ENCODE results near the gene FAM53C.
A peak's percentile ranks its signal among the peaks of the same experiment; 100 is the strongest.
"Not testable (repeated sequence)": the region's sequence is repeated elsewhere in the genome, so short reads cannot be mapped to it uniquely, and the experiment has no call there.

The FAM53C gene

DNA sequence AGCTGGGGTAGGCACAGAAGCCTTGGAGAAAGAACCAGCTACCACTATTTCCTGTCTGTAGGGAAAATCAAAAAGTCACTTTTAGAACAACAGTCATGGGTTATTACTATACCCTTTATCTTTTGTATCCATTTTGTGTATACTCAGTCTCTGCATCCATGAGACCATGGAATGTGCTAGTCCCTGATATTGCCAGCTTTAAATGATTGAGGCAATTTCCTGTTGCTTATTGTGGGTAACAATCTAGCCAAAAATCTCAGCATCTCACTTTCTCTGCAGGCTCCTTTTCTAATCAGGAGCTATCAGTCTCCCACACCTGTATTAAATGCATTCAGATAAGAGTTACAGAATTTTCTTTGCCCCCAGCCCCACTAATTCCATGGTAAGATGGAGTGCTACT, 13.5 kb downstream of the FAM53C start:
- no peak for DNase-seq

DNA sequence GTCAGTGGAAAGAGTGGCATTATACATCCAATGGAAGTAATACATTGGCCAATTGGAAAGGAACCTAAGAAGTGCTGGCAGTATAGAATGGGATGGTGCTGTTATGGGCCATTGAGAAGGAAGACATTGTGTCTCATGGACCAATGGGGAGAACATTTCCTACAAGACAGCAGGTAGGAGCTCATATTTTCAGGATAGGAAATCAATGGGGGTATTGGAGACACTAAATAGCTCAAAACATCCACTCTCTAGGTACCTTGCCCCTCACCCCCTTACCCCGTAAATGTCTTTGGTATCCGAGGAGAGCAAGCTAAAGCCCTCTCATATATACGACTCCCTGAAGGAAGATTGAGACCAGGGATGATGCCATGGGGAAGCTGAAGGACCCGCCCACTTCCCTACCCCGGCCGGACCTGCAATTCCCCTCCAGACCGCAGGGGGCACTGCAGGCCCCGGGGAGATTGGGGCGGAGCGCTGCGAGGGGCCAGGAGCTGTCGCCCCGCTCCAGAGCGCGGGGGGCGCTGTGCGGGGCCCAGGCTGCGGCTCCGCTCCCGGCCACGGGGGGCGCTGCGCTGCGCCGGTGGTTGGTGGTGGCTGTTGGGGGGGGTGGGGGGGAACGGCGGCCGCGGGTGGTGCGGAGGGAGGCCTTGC, 14.1 kb downstream of the FAM53C start, which contains the start of gene KDM3B:
Gene KDM3B (plus strand): TSS at position 615 of the 651 bp plus-strand sequence. CDS start 111 bp downstream, outside the sequence.
- DNase-seq, result peak; percentile 94

DNA sequence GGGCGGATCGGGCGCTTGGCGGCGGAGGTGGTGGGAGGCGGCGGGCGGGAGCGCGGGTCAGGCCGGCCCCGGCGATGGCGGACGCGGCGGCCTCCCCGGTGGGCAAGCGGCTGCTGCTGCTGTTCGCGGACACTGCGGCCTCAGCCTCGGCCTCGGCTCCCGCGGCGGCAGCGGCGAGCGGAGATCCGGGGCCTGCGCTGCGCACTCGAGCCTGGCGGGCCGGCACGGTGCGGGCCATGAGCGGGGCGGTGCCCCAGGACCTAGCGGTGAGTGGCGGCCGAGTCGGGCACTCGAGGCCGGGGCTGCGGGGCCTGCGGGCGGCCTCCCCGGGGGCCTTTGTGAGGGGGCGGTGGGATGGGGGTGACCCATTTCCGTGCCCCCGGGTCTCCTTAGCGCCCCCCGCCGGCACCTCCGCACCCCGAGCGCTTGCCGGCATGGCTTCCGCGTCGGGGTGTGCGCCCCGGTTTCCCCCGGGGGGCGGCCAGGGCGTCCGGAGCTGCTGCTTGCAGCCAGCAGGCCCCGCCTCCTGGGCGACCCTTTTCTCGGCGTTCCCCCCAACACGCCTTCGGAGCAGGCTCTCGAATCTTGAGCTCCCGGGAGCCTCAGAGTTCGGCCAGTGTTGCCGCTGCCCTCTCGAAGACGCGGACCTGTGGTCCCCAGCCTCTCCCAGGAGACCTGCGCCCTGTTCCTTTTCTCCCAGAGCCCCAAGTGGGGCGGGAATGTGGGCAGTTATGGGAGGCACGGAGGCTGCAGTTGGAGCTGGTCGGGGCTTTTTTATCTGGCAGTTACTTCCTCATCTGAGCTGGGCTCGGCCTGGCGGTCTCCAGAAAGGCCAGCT, 14.9 kb downstream of the FAM53C start:
- DNase-seq, result peak; percentile 84

DNA sequence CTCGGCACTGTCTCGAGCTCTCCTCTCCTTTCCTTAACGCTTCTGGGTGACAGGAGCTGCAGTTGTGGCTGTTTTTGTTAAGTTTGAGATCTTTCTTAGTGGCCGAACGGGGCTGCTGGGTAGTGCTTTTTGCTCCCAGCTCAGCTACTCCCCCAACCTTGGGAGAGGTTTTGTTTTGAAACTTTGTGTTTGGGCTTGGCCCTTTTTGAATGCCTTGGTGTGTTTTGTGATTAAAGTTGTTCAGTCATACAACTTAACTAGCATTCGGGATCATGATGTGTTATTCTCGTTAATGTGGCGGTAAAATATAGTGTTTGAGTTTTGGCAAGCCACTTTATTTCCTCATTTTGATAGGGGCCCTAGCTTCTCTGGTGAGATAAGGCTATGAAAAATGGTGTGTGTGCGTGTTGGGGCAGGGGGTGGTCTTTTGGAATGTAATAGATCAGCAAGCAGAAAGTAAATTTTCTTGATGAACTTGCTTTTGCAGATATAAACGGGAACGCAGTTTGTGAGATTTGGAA, 15.6 kb downstream of the FAM53C start:
- no peak for DNase-seq

DNA sequence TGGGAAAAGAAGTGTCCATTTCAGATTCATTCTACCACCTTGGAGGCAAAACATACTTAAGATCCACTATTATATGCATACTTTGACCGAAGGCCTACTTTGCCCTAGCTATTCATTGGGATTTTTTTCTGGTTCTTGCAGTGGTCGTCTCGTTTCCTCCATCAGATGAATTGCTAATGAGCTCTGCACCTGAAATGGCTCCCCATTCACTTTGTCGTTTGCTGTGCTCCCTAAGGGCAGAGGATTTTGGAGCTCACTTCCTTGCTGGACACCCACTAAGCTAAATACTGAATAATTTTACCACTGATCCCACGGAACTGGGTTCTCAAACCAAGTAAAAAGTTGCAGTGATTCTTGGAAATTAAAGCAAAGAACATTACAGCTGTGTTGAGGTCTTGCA, 16.3 kb downstream of the FAM53C start:
- DNase-seq, result no peak

DNA sequence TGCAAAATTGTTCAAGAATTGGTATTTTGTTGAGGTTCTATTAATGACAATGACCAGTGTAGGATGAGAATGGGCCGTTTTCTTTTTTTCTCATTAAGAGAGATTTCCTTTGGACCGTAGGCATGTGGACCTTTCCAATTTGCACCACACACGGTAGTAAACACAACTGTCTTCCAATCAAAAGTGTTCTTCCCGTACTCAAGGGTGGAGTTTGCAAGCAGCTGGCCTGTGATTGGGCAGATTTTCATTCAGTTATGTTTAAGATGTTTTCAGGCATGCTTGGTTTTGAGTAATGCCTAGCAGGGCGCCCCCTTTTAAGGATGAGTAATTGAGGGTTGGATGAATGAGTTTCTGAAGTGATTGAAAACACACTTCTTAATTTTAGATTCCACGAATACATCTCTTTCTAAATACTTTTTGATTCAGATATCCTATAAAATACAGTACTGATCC, 16.9 kb downstream of the FAM53C start:
- no peak for DNase-seq

DNA sequence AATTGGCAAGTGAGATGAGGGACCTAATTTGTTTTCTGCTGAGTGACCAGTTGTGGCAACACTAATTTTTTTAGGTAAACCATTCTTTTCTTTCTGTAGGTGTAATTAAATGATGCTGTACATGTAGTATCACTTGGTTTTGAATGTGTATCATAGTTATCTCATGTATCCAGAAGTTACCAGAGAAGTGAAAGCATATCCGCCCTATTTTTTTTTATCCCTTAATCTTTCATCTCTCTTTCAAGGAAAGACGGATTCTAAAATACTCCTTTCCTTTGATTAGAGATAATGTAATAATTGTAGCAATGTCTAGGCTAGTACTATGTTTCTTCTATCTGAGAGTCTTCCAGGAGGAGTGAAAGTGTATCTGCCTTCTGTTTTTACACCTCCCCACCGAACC, 21.6 kb downstream of the FAM53C start:
- no peak for DNase-seq

DNA sequence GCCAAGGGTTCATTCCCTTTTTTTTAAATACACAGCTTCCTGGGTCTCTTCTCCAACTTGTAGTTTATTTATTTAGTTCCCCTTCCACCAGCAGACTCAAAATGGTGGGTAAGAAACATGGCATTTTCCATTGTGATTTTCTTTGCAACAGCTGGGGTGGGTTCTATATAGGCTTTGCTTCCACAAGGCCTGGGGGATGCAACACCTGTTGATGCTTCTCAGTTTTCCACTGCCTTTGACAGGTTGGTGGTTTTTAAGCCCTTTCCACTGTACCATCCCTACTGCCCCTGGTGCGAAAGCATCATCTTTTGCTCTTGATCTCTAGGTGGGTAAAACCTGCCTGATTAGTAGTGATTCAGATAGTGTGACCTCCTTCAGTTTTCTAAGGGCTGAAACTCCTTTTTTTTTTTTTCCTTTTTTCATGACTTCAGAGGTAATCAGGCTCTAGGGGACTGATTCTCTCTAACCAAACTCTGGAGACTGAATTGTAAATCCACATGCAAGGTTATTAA, 22.9 kb downstream of the FAM53C start:
- DNase-seq, result no peak

DNA sequence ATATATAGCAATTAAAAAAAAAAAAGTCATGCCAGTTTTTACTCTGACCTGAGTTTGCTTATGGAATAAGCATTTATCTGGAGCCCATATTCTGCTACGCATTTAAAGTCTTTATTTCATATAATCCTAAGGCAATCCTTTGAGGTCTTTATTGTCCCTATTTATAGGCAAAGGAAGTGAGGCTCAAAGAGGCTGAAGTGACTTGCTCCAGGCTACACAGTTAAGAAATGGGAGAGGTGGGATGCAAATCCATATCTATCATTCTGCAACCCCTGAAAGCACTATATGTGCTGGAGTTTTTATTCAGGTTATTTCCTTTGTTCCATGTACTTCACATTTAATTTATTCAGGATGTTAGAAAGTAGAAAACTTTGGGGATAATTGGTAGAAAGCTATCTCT, 26.5 kb downstream of the FAM53C start:
- no peak for DNase-seq

DNA sequence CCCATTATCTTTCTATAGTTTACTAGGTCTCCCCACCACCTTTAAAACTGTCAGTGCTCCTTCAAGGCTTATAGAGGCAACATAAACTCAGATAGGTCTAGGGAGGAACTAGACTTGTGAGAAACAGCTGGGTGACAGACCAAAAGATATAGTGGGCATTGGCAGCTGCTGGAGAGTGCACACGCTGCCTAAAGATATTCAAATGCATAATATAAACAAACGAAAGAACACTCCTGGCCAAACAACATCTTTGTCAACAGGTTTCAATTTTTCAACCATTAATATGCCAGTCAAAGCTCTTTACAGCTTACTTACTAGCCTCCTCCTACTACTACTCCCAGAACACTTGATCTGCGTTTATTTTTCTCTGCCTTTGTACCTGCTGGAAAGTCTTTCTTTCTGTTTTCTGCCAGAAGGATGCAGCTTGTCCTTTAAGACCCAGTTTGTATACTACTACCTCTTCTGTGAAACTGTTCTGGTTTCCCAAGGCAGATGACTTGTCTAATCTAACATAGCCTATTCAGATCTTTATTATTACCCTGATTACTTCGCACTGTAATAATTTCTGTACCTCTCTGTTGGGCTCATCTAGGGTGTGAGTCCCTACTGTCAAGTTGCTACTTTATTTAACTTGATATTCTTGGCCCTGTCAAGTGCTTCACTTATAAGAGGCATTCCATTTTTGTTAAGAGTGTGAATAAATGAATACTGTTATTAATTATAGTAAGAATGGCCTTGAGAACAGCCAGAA, 28.7 kb downstream of the FAM53C start:
- DNase-seq, result no peak

DNA sequence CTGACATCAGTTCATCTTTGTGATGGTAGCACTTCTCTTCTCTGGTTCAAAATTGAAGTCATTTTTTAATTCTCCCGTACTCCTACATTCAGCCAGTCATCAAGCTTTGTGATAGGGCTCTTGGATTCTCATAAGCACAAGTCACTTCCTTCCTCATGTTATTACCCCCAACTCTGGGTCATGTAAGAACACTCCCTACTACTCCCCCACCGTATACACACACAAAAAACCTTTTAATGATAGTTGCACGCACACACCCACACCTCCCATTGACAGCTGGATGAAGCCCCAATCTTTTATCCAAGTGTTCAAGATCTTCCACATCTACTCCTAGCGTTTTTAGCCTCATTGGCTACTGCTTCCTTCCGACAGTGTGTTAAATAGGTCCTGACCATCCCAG, 31.2 kb downstream of the FAM53C start:
- no peak for DNase-seq

DNA sequence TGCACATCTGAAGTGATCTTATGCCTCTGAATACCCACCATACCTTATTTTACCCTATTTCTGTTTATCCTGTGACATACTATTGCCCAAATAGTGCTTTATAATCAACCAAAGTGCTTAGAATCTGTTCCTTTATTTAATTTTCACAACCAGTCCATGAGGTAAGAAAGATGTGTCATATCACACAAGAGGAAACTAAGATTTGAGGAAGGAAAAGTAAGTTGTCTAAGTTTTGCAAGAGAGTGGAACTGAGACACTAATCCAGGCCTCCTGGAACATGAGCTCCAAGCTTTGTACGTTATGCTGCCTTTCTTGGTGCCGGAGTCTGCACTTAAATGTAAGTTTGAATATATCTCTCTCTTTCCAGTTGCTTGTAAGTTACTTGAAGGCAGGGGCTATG, 31.6 kb downstream of the FAM53C start:
- no peak for DNase-seq

DNA sequence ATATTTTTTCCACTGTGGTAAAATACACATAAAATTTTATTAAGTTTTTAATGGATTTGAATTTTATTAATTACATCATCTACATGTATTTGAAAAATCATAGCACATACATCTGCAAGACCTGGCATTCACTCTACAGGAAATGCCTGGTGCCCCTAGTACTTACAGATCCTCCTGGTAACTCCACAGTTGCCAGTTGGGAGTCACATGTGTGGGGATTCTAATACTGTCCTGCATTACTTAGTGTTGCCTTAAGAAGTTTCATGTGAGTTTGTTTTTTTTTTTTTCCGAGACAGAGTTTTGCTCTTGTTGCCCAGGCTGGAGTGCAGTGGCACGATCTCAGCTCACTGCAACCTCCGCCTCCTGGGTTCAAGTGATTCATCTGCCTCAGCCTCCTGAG, 32.5 kb downstream of the FAM53C start:
- DNase-seq, result no peak

DNA sequence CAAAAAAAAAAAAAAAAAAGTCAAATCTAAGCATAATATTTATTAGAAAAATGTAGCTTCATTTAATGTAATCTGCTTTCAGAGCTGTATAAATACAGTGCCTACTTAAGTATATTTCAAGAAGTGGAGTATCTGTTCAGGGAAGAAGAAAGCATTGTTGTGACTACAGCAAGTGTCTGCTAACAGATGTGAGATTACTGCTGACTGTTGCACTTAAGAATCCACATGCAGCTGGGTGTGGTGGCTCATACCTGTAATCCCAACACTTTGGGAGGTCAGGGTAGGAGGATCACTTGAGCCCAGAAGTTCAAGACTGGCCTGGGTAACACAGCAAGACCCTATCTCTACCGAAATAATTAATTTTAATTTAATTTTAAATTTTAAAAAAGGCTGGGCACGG, 33.4 kb downstream of the FAM53C start:
- no peak for DNase-seq

DNA sequence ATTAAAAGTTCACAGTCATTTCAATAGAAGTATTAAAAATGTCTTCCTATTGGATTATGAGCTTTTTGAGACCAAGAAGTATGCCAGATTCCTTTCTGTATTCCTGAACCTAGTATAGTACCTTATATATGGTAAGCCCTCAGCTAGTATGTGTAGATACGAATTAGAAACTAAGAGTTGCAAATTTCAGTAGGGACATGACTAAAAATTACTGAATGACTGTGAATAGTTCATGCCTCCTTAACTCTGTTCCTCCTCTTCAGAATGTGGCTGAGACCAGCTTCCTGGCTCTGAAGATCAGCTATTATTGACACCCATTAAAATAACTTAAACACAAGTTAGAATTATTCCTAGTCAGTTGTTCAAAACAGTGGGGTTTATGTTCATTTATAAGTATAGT, 34.2 kb downstream of the FAM53C start:
- no peak for DNase-seq

DNA sequence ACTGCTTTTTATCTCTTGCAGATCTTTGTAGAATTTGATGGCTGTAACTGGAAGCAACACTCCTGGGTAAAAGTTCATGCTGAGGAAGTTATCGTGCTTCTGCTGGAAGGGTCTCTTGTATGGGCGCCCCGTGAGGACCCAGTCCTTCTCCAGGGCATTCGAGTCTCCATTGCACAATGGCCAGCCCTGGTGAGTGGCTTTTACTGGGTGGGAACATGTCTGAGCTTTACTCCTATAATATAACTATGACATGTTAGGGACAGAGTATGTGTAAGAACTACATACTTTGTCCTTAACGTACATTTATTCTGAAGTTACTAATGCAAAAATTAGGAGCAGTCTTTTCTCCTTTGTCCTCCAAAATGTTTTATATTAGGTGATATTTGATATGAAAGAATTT, 34.6 kb downstream of the FAM53C start:
- no peak for DNase-seq

DNA sequence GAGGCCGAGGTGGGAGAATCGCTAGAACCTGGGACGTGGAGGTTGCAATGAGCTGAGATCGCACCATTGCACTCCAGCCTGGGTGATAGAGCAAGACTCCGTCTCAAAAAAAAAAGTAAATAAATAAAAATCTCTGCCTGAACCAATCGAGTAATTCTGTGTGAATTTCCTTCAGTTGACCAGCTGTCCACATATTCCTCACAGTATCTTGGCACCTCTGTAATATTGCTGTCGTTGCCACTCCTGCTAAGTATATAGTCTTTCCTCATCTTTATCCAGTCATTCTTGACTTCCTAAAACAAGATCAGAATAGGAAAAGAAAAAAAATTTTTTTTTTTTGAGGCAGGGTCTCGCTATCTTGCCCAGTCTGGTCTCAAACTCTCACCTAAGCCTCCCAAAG, 44.3 kb downstream of the FAM53C start:
- no peak for DNase-seq

DNA sequence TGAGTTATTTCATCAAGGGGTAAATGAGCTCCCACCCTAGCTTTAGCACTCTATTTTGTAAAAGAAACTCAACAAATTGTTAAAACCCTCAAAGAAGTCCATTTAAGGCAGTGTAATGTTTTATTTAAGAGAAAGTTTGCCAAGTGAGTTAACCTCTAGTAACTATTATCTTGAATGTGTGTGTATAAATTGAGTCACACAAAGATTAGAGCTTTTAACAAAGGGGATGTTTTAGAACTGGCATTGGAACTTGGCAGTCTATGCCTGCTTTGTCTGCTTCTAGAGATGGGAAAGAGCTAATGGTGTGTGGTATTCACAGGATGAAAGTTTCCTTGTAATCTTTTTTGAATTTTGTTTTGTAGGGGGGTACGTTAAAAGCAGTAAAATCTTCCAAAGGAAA, 47.6 kb downstream of the FAM53C start:
- no peak for DNase-seq

DNA sequence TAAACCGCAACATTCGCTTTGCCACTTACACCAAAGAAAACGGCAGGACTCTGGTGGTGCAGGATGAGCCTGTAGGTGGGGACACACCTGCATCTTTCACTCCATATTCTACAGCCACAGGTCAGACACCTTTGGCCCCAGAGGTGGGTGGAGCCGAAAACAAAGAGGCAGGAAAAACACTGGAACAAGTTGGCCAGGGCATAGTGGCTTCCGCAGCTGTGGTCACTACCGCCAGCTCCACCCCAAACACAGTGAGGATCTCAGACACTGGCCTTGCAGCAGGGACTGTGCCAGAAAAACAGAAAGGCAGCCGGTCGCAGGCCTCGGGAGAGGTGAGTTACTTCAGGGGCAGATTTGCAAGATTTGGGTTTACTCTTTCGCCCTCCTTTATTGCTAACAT, 48.2 kb downstream of the FAM53C start:
- no peak for DNase-seq

DNA sequence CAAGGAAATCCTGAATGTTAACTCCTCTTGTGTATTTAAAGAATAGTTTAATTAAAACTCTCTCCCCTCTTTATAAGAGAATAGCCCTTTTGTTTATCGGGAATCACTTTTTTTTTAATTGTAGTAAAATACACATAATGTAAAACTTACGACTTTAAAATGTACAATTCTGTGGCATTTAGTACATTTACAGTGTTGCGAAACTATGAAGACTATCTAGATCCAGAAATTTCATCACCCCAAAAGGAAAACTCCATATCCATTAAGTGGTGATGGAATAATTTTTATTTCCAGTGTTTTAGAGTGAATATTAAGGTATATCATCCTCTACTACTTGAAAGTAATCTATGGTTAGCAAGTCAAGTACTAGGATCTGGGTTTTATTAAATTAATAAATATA, 51.3 kb downstream of the FAM53C start:
- DNase-seq, result no peak

DNA sequence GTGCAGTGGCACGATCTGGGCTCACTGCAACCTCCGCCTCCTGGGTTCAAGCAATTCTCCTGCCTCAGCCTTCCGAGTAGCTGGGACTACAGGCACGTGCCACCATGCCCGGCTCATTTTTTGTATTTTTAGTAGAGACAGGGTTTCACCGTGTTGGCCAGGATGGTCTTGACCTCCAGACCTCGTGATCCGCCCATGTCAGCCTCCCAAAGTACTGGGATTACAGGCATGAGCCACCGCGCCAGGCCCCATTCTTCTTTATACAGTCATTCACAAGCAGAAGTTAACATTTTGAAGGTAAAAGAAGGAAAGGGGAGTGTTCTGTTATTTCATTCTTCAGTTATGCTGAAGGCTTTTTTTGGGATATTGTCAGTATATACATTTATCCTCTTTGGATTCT, 51.8 kb downstream of the FAM53C start:
- not testable (repeated sequence) for DNase-seq

DNA sequence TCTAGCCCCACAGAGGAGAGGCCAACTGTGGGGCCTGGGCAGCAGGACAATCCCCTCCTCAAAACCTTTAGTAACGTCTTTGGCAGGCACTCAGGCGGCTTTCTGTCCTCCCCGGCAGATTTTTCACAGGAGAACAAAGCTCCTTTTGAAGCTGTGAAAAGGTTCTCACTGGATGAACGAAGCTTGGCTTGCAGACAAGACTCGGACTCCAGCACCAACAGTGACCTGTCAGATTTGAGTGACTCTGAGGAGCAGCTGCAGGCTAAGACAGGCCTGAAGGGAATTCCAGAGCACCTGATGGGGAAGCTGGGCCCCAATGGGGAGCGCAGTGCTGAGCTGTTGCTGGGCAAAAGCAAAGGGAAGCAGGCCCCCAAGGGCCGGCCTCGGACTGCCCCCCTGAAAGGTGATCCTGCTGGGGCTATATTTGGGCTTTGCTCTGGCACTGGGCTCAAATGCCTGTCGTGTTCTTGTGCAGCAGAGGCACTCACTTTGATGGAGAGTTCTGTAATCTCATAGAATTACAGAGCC, 53.9 kb downstream of the FAM53C start:
- DNase-seq, result peak; percentile 52

Measured in right forelimb (tissue), 1 donor.